ENCODE measurements around the gene DIP2B. TPM values are rescaled to one million over a fixed set of nuclear protein-coding genes. Genes with fewer than 3 reads are reported as not detected.
A peak's percentile ranks its signal among the peaks of the same experiment; 100 is the strongest.

DIP2B gene
- total and polyA plus RNA-seq, 2 of the 13 experiments (the other 11 are each of a cell fraction or from before 2014, with no cell fraction given), result 32.1 to 35.8 TPM

DNA sequence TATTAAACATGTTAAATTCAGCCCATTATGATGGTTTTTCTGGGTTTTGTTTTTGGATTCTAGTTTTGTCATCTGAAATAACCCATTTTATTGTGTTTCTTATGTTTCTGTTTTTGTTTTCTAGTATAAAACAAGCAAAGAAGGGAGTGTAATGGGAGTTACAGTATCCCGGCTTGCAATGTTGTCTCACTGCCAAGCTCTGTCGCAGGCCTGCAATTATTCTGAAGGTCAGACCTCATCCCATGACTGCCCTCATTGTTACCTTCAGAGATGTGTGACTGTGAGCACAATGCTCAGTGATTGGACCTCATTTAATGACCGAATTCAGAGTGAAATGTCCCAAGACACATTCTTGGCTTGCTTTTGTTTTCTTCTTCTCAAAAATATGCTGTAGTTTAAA lies 186.1 kb downstream of the DIP2B start (continued):
- TF ChIP-seq SOX5 (CRISPR knock-in tag; IDR thresholded peaks at IDR 0.05; ENCODE audit: borderline replicate concordance) (peak; percentile 72; the same call in 1 of the 2 replicates), TFE3 (CRISPR knock-in tag; IDR thresholded peaks at IDR 0.05) (peak; percentile 69), ZNF160 (CRISPR knock-in tag; IDR thresholded peaks at IDR 0.05) (no peak), ZFP36 (IDR thresholded peaks at IDR 0.05; ENCODE audit: borderline replicate concordance, low read depth, low read length, partially characterized antibody) (no peak), TFDP1 (CRISPR knock-in tag; IDR thresholded peaks at IDR 0.05; ENCODE audit: borderline replicate concordance) (no peak), NFYB (CRISPR knock-in tag; IDR thresholded peaks at IDR 0.05) (0 out of 2 replicates have a peak, but pooled peaks have one; percentile 14), RNF2 (conservative IDR thresholded peaks at IDR 0.05; ENCODE audit: low read depth) (no peak), ZNF24 (IDR thresholded peaks at IDR 0.05) (no peak), NFE2 (CRISPR knock-in tag; IDR thresholded peaks at IDR 0.05) (no peak), TBP (CRISPR knock-in tag; IDR thresholded peaks at IDR 0.05) (no peak), SOX6 (IDR thresholded peaks at IDR 0.05) (no peak), SOX6 (CRISPR knock-in tag; IDR thresholded peaks at IDR 0.05) (peak; percentile 47), PRDM4 (CRISPR knock-in tag; IDR thresholded peaks at IDR 0.05; ENCODE audit: borderline replicate concordance) (no peak), ZBTB7B (CRISPR knock-in tag; IDR thresholded peaks at IDR 0.05) (no peak), ZNF670 (CRISPR knock-in tag; IDR thresholded peaks at IDR 0.05; ENCODE audit: borderline replicate concordance) (no peak), ZNF572 (CRISPR knock-in tag; IDR thresholded peaks at IDR 0.05) (no peak), ZNF121 (CRISPR knock-in tag; IDR thresholded peaks at IDR 0.05) (0 out of 2 replicates have a peak, but pooled peaks have one; percentile 24), SETDB1 (CRISPR knock-in tag; IDR thresholded peaks at IDR 0.05; ENCODE audit: borderline replicate concordance) (no peak), CENPT (CRISPR knock-in tag; IDR thresholded peaks at IDR 0.05; ENCODE audit: low read depth) (no peak), ZFX (CRISPR knock-in tag; IDR thresholded peaks at IDR 0.05; ENCODE audit: low read depth) (peak; percentile 28; the same call in 1 of the 2 replicates), ZNF124 (CRISPR knock-in tag; IDR thresholded peaks at IDR 0.05) (no peak), PHF21A (CRISPR knock-in tag; IDR thresholded peaks at IDR 0.05) (0 out of 2 replicates have a peak, but pooled peaks have one; percentile 21), ZNF253 (CRISPR knock-in tag; IDR thresholded peaks at IDR 0.05; ENCODE audit: borderline replicate concordance) (no peak), ZNF703 (CRISPR knock-in tag; IDR thresholded peaks at IDR 0.05; ENCODE audit: borderline replicate concordance) (no peak)
- TF ChIP-seq, protein P1, sequence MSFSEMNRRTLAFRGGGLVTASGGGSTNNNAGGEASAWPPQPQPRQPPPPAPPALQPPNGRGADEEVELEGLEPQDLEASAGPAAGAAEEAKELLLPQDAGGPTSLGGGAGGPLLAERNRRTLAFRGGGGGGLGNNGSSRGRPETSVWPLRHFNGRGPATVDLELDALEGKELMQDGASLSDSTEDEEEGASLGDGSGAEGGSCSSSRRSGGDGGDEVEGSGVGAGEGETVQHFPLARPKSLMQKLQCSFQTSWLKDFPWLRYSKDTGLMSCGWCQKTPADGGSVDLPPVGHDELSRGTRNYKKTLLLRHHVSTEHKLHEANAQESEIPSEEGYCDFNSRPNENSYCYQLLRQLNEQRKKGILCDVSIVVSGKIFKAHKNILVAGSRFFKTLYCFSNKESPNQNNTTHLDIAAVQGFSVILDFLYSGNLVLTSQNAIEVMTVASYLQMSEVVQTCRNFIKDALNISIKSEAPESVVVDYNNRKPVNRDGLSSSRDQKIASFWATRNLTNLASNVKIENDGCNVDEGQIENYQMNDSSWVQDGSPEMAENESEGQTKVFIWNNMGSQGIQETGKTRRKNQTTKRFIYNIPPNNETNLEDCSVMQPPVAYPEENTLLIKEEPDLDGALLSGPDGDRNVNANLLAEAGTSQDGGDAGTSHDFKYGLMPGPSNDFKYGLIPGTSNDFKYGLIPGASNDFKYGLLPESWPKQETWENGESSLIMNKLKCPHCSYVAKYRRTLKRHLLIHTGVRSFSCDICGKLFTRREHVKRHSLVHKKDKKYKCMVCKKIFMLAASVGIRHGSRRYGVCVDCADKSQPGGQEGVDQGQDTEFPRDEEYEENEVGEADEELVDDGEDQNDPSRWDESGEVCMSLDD (CRISPR knock-in tag; IDR thresholded peaks at IDR 0.05; ENCODE audit: borderline replicate concordance), result no peak
